Caco-2 (cell line): ENCODE results near the gene PTP4A1. TPM values are rescaled to one million over a fixed set of nuclear protein-coding genes. Genes with fewer than 3 reads are reported as not detected.

ENCODE experiments used
- BruUV-seq: library from RNA; stranded (reverse); fragments of 400-500 nt; replicated peaks from 2 replicates; lab custom pipeline; 2021; lab: Mats Ljungman, UMichigan
- CTCF ChIA-PET: fragments of 300-600 bp; sonication (Branson Sonifier 250); formaldehyde crosslinking; loops from one replicate; lab custom pipeline; 2022; ENCODE audit warnings: antibody characterized with exemption; lab: Charles Lee
- POLR2A ChIA-PET: fragments of 300-600 bp; sonication (Branson Sonifier 250); formaldehyde crosslinking; loops from one replicate; lab custom pipeline; 2022; ENCODE audit warnings: antibody characterized with exemption; lab: Charles Lee
- DNase-seq, 2 experiments: peaks; one replicate each; pipeline versions ENCODE4 v3.0.0 to v3.0.0-alpha.2; 2020 to 2022
- H3K27me3 ChIP-seq: replicated peaks from 2 replicates; pipeline ENCODE4 v1.6.0; 2011; ENCODE audit warnings: low read length; ENCODE audit not compliant: control insufficient read depth, insufficient read depth
- H3K36me3 ChIP-seq: 2 replicates; pipeline ENCODE4 v1.5.1; 2011; ENCODE audit warnings: low read length; ENCODE audit not compliant: control insufficient read depth, insufficient read depth
- H3K4me1 ChIP-seq: fragments of 250-450 bp; sonication (Bioruptor Pico); 2 replicates; pipeline ENCODE4 v1.5.1; 2020; ENCODE audit warnings: mild to moderate bottlenecking
- H3K4me3 ChIP-seq: 2 replicates; pipeline ENCODE4 v1.5.1; 2011; ENCODE audit warnings: low read depth, mild to moderate bottlenecking, control low read depth, low read length
- H3K9me3 ChIP-seq: fragments of 250-450 bp; sonication (Bioruptor Pico); 2 replicates; pipeline ENCODE4 v1.5.1; 2020; ENCODE audit warnings: mild to moderate bottlenecking, moderate library complexity
- H3K27ac Mint-ChIP-seq: one replicate; pipeline ENCODE4 v1.8.0; 2022; ENCODE audit warnings: mixed read lengths; ENCODE audit not compliant: unreplicated experiment
- H3K27me3 Mint-ChIP-seq: one replicate; pipeline ENCODE4 v1.8.0; 2022; ENCODE audit warnings: mixed read lengths; ENCODE audit not compliant: insufficient read depth, unreplicated experiment
- H3K36me3 Mint-ChIP-seq: one replicate; pipeline ENCODE4 v1.8.0; 2022; ENCODE audit warnings: mild to moderate bottlenecking, mixed read lengths; ENCODE audit not compliant: insufficient read depth, unreplicated experiment
- H3K4me1 Mint-ChIP-seq: one replicate; pipeline ENCODE4 v1.8.0; 2022; ENCODE audit warnings: low read depth, mixed read lengths; ENCODE audit not compliant: unreplicated experiment
- H3K4me3 Mint-ChIP-seq: one replicate; pipeline ENCODE4 v1.8.0; 2022; ENCODE audit warnings: mild to moderate bottlenecking, moderate library complexity, mixed read lengths; ENCODE audit not compliant: unreplicated experiment
- H3K9me3 Mint-ChIP-seq: one replicate; pipeline ENCODE4 v1.8.0; 2022; ENCODE audit warnings: mixed read lengths; ENCODE audit not compliant: unreplicated experiment
- CTCF ChIP-seq, 2 experiments: fragments of 200-600 bp in 1 of 2; IDR thresholded peaks; 1 replicate in 1 of 2; 2 replicates in 1 of 2; pipeline versions ENCODE4 v1.5.1 to v1.8.0; 2011 to 2022; ENCODE audit warnings: antibody characterized with exemption in 1 of 2, control low read depth in 1 of 2, inconsistent platforms in 1 of 2, low read depth in 1 of 2, low read length in 1 of 2, mild to moderate bottlenecking in 1 of 2, moderate library complexity in 1 of 2; ENCODE audit not compliant: insufficient read depth in 1 of 2, severe bottlenecking in 1 of 2, unreplicated experiment in 1 of 2
- intact Hi-C: fragments of 100-400 bp; cut with micrococcal nuclease; formaldehyde crosslinking; loops from one replicate; pipeline ENCODE4 v1.10.0; 2022; ENCODE audit not compliant: unreplicated experiment
- total RNA-seq: library from RNA; stranded (reverse); gene quantifications from 2 replicates; pipeline ENCODE4 v1.2.3, GENCODE V29; 2022

PTP4A1 gene
- total RNA-seq, 1 experiment from 2014 or later, result 129 TPM

- ChIA-PET POLR2A (interaction anchor here (0.6 to 0.9 kb wide), 2 partner anchors 124 to 188 kb away, joined by 3 to 4 read pairs; no protein-coding TSS in a partner anchor), CTCF (interaction anchor here (0.7 kb wide), 1 partner anchor 124 kb away, joined by 4 read pairs; no protein-coding TSS in a partner anchor)
- no peaks in the 10 kb centered on the region for H3K27me3 ChIP-seq
- Mint-ChIP-seq H3K9me3 (no peaks in the 10 kb centered on the region), H3K27me3 (no peaks in the 10 kb centered on the region), H3K27ac (peak overlapping the region; percentile 51), H3K4me3 (peak overlapping the region; percentile 34), H3K4me1 (peaks cover 44% of the 10 kb centered on the region), H3K36me3 (no peaks in the 10 kb centered on the region)
- no peak overlapping the region for H3K4me3 ChIP-seq
- peaks cover 47% of the 10 kb centered on the region for H3K4me1 ChIP-seq
- no peak for TF ChIP-seq CTCF (IDR thresholded peaks at IDR 0.05; ENCODE audit: insufficient read depth in 1 of 2, low read depth in 1 of 2, low read length in 1 of 2, severe bottlenecking in 1 of 2, unreplicated experiment in 1 of 2)
- no TSS peak for BruUV-seq
- peak; percentile 43 to 54 for DNase-seq
- H3K9me3 ChIP-seq, result no peaks in the 10 kb centered on the region
- intact Hi-C loops, result no loop called here
- no peaks in the 10 kb centered on the region for H3K36me3 ChIP-seq
Measured at GRCh38 chr6:63565058-63565726, 7.1 kb upstream of the PTP4A1 start.

GRCh38 chr6:63565727-63566596, 6.3 kb upstream of the PTP4A1 start:
- Histone ChIP-seq H3K9me3 (no peaks in the 10 kb centered on the region), H3K27me3 (no peaks in the 10 kb centered on the region), H3K4me3 (no peak overlapping the region), H3K4me1 (peaks cover 50% of the 10 kb centered on the region), H3K36me3 (no peaks in the 10 kb centered on the region)
- H3K4me3 Mint-ChIP-seq, result peak overlapping the region; percentile 31
- H3K36me3 Mint-ChIP-seq, result no peaks in the 10 kb centered on the region
- no TSS peak for BruUV-seq
- H3K4me1 Mint-ChIP-seq, result peaks cover 39% of the 10 kb centered on the region
- intact Hi-C loops, result no loop called here
- TF ChIP-seq CTCF (IDR thresholded peaks at IDR 0.05; ENCODE audit: insufficient read depth in 1 of 2, low read depth in 1 of 2, low read length in 1 of 2, severe bottlenecking in 1 of 2, unreplicated experiment in 1 of 2), result no peak
- H3K27me3 Mint-ChIP-seq, result no peaks in the 10 kb centered on the region
- peak overlapping the region; percentile 56 for H3K27ac Mint-ChIP-seq
- ChIA-PET POLR2A (interaction anchor here (0.6 to 0.9 kb wide), 2 partner anchors 125 to 189 kb away, joined by 3 to 4 read pairs; no protein-coding TSS in a partner anchor), CTCF (interaction anchor here (0.7 kb wide), 1 partner anchor 125 kb away, joined by 4 read pairs; no protein-coding TSS in a partner anchor)
- no peak for DNase-seq
- no peaks in the 10 kb centered on the region for H3K9me3 Mint-ChIP-seq

GRCh38 chr6:63567966-63568365, 4.3 kb upstream of the PTP4A1 start:
- TF ChIP-seq CTCF (IDR thresholded peaks at IDR 0.05; ENCODE audit: insufficient read depth in 1 of 2, low read depth in 1 of 2, low read length in 1 of 2, severe bottlenecking in 1 of 2, unreplicated experiment in 1 of 2), result no peak
- DNase-seq, result no peak
- no TSS peak for BruUV-seq
- intact Hi-C loops, result no loop called here
- CTCF ChIA-PET, result no interaction called here
- H3K27ac Mint-ChIP-seq, result peak overlapping the region; percentile 29
- H3K27me3 ChIP-seq, result no peaks in the 10 kb centered on the region
- no peaks in the 10 kb centered on the region for H3K9me3 ChIP-seq
- H3K27me3 Mint-ChIP-seq, result no peaks in the 10 kb centered on the region
- peaks cover 50% of the 10 kb centered on the region for H3K4me1 ChIP-seq
- H3K4me1 Mint-ChIP-seq, result peaks cover 35% of the 10 kb centered on the region
- H3K4me3 ChIP-seq, result no peak overlapping the region
- H3K36me3 Mint-ChIP-seq, result peaks cover 15% of the 10 kb centered on the region
- H3K4me3 Mint-ChIP-seq, result no peak overlapping the region
- no peaks in the 10 kb centered on the region for H3K9me3 Mint-ChIP-seq
- POLR2A ChIA-PET, result no interaction called here
- H3K36me3 ChIP-seq, result no peaks in the 10 kb centered on the region
